OCI-LY7 (cell line): ENCODE data around the gene USP30.

Experiments used
- EZH2phosphoT487 ChIP-seq: fragments of 200-600 bp; sonication (generic); IDR thresholded peaks from 2 replicates; pipeline ENCODE4 v1.6.1; 2018; ENCODE audit warnings: low read depth, borderline replicate concordance, mild to moderate bottlenecking, mixed run types, antibody characterized with exemption, low read length, moderate library complexity, mixed read lengths
- TF ChIP-seq, protein P1 (sequence below): fragments of 200-600 bp; sonication (generic); conservative IDR thresholded peaks from 2 replicates; pipeline ENCODE4 v1.5.1; 2014; ENCODE audit warnings: mild to moderate bottlenecking, antibody characterized with exemption, low read length, moderate library complexity, mixed read lengths

DNA sequence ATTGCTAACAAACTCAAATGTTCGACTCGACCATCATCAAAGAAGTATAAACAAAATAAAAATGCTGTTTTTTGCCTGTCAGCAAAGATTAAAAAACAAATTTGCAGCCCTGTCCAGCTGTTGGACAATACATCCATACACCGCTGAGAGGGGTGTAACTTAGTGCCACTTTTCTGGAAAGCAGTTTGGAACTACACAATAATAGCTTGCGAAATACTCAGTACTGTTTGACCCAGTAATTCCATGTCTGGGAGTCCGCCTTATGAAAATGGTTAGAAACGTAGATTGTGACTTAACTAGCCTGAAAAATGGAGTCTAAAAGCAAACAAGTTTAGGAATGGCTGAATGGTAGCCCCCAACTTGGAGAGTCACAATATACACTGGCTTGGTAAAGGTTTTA lies 6.4 kb downstream of the USP30 start:
- TF ChIP-seq, protein P1, sequence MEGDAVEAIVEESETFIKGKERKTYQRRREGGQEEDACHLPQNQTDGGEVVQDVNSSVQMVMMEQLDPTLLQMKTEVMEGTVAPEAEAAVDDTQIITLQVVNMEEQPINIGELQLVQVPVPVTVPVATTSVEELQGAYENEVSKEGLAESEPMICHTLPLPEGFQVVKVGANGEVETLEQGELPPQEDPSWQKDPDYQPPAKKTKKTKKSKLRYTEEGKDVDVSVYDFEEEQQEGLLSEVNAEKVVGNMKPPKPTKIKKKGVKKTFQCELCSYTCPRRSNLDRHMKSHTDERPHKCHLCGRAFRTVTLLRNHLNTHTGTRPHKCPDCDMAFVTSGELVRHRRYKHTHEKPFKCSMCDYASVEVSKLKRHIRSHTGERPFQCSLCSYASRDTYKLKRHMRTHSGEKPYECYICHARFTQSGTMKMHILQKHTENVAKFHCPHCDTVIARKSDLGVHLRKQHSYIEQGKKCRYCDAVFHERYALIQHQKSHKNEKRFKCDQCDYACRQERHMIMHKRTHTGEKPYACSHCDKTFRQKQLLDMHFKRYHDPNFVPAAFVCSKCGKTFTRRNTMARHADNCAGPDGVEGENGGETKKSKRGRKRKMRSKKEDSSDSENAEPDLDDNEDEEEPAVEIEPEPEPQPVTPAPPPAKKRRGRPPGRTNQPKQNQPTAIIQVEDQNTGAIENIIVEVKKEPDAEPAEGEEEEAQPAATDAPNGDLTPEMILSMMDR, result no peak
- no peak for TF ChIP-seq EZH2phosphoT487
